Measurements from ENCODE around the gene BICDL2.

- TF ChIP-seq CTCF (IDR thresholded peaks at IDR 0.05) (no peak), ZFX (IDR thresholded peaks at IDR 0.05; ENCODE audit: borderline replicate concordance) (no peak)
Measured at GRCh38 chr16:3017344-3017743, 19.4 kb downstream of the BICDL2 start.

Measured in 22Rv1 (cell line).